Renal cortex interstitium (tissue), 11 donors: ENCODE results near the gene ZNF746. TPM values are rescaled to one million over a fixed set of nuclear protein-coding genes. Genes with fewer than 3 reads are reported as not detected.

Source experiments
- DNase-seq, 11 donors: peaks; one replicate each; pipeline ENCODE4 v3.0.0-alpha.2; 2013; ENCODE audit warnings: low read depth in 9 of 11, low spot score in 4 of 11; ENCODE audit errors: extremely low read depth in 1 of 11
- polyA plus RNA-seq, 3 donors: library from polyadenylated mRNA; unstranded; fragments of 120-200 nt; gene quantifications; one replicate each; pipeline ENCODE4 v1.2.1, GENCODE V29; 2013; ENCODE audit not compliant: insufficient read length in 3 of 3

Gene ZNF746
- polyA plus RNA-seq, 3 donors: 12.4 to 17.0 (median 14.2) TPM

GRCh38 chr7:149443523-149443922, 54.1 kb downstream of the ZNF746 start:
- DNase-seq: no peak

DNA sequence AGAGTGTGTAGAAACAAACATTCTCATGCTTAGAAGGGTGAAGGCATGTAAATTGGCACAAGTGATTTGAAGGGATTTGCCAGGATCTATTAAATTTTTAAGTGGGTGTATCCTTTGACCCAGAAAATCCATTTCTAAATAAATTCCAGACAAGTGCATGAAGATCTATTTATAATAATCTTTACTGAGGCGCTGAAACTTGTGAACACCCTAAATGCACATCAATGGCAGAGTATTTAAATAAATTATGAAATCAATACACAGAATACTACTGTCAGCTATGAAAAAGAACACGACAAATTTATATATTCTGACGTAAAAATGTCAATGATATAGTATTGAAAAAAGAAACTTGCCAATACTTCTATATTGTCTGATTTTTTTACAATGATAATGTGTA, 54.7 kb downstream of the ZNF746 start:
- no peak for DNase-seq

DNA sequence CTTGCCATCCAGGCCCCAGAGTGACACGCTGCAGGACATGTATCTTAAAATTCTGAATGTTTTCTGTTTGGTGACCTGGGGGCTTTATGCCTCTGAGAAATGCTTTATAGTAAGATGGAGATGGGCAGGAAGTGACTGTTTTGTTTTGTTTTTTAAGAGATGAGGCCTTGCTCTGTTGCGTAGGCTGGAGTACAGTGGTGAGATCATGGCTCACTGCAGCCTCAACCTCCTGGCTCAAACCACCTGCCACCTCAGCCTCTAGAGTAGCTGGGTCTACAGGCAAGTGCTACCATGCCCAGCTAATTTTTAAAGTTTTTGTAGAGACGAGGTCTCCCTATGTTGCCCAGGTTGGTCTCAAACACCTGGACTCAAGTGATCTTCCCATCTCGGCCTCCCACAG, 57.4 kb downstream of the ZNF746 start:
- DNase-seq: no peak

GRCh38 chr7:149436358-149436757, 61.3 kb downstream of the ZNF746 start:
- DNase-seq: no peak

GRCh38 chr7:149433124-149433523, 64.5 kb downstream of the ZNF746 start:
- DNase-seq: no peak

DNA sequence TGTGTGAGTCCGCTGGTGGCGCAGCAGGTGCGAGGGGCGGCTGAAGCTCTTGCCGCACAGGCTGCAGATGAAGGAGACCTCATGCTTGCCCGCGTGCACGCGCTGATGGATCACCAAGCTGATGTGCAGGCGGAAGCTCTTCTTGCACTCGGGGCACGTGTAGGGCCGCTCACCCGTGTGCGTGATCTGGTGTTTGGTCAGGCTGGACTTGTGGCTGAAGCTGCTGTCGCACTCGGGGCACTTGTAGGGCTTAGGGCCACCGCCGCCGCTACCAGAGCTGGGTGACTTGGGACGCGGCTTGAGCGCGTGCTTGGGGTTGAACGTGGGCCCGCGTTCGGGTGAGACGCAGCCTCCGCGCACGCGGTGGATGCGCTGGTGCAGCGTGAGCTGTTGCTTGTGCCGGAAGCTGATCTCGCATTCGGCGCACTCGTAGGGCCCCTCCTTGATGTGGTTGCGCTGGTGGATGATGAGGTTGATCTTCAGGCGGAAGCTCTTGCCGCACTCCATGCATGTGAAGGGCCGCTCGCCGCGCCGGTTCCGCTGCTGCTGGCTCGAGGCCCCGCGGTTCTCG, 65.4 kb downstream of the ZNF746 start:
- no peak for DNase-seq

- no peak for DNase-seq
Measured at GRCh38 chr7:149431486-149432120, 66.0 kb downstream of the ZNF746 start.

DNA sequence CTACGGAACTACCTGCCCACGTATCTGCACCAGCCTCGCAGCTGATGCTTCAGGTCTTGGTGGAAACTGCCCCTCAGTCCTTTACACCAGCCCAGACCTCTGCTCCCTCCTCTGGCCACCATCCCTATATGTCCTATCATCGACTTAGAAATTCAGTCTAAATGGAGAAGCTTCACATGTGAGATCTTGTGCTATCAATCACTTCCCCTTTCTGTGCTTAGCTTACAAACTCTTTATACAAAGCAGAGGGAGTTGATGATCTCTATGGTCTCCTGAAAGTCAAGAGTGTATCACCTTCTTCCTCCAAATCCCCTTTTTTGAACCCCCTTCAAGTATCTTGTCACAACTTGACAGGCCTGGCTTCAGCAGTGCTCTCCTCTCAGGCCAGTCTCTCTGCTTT, 67.4 kb downstream of the ZNF746 start:
- DNase-seq: no peak

GRCh38 chr7:149427893-149428292, 69.7 kb downstream of the ZNF746 start:
- DNase-seq: no peak

GRCh38 chr7:149427096-149427680, 70.4 kb downstream of the ZNF746 start:
- no peak for DNase-seq

- DNase-seq: no peak
Measured at GRCh38 chr7:149423449-149424110, 74.0 kb downstream of the ZNF746 start.

DNA sequence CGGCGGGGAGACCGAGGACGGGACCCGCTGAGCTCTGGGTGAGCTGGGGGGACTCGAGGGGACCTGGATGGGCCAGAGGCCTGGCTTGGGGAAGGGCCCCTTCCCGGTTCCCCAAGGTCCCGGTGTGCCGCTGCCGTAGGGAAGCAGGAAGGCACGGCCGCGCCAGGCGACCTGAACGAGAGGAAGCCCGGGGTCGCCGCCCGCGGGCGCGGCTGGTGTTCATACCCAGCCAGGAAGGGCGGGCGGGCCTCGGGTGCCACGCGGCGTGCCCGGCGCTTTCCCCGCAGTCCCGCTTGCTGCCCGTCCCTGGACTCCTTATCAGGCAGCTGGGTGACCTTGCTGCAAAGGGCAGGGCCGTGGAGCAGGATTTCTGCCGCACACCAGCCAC, 74.7 kb downstream of the ZNF746 start:
- no peak for DNase-seq

Other genes with a start within 250 kb of the ZNF746 start
- 10 to 100 TPM; 13.7 to 20.0 (median 15.7) TPM for gene ZNF783, start 235.6 kb downstream of the ZNF746 start, polyA plus RNA-seq
- 10 to 100 TPM; 12.4 to 16.5 (median 14.1) TPM for gene ZNF777, start 36.7 kb downstream of the ZNF746 start, polyA plus RNA-seq